Measurements from ENCODE around the gene RRAGD. TPM values are rescaled to one million over a fixed set of nuclear protein-coding genes. Genes with fewer than 3 reads are reported as not detected.

The RRAGD gene
- total RNA-seq, 1 donor from 2014 or later = 3.8 TPM

DNA sequence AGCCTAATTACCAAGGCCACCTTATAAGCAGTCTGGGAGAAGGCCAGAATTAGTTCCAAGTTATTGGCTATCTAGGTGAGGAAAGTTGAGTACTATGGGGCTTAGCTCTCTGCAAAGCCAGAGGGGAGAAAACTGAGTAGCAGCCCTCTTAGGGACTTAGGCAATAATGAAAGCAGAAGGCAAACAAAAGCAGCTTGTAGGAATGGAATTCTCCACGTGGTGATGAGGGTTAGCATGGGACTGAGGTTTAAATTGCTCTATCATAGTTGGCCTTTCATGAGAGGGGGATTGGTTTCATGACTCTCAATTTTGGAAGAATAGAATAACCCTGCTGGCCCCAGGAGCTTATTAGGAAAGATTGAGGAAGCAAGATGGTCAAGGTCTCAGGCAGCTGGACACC is 52.5 kb downstream of the RRAGD start:
- H3K4me2 ChIP-seq (ENCODE audit: low read length) = no peak overlapping the region
- H3K4me1 Mint-ChIP-seq (ENCODE audit: low read depth, unreplicated experiment) = peaks cover 11% of the 10 kb centered on the region
- no peaks in the 10 kb centered on the region for H3K79me2 ChIP-seq (ENCODE audit: insufficient read depth, low read length)
- H3K27me3 ChIP-seq (ENCODE audit: insufficient read depth, low read length) = peaks cover 3% of the 10 kb centered on the region
- H3K4me3 ChIP-seq (ENCODE audit: insufficient read depth, low read depth, low read length) = no peak overlapping the region
- no peaks in the 10 kb centered on the region for H4K20me1 ChIP-seq (ENCODE audit: insufficient read depth, low read length)
- H3K4me3 Mint-ChIP-seq (ENCODE audit: unreplicated experiment) = no peak overlapping the region
- H3K9ac ChIP-seq (ENCODE audit: low read length) = no peak overlapping the region
- H2AFZ ChIP-seq (ENCODE audit: low read depth, low read length) = no peak overlapping the region
- TF ChIP-seq EZH2 (IDR thresholded peaks at IDR 0.05; ENCODE audit: insufficient read depth, low read length) = no peak
- TF ChIP-seq, protein P1, sequence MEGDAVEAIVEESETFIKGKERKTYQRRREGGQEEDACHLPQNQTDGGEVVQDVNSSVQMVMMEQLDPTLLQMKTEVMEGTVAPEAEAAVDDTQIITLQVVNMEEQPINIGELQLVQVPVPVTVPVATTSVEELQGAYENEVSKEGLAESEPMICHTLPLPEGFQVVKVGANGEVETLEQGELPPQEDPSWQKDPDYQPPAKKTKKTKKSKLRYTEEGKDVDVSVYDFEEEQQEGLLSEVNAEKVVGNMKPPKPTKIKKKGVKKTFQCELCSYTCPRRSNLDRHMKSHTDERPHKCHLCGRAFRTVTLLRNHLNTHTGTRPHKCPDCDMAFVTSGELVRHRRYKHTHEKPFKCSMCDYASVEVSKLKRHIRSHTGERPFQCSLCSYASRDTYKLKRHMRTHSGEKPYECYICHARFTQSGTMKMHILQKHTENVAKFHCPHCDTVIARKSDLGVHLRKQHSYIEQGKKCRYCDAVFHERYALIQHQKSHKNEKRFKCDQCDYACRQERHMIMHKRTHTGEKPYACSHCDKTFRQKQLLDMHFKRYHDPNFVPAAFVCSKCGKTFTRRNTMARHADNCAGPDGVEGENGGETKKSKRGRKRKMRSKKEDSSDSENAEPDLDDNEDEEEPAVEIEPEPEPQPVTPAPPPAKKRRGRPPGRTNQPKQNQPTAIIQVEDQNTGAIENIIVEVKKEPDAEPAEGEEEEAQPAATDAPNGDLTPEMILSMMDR (IDR thresholded peaks at IDR 0.05; ENCODE audit: insufficient read depth, low read depth, low read length) = no peak
- H3K4me1 ChIP-seq (ENCODE audit: insufficient read depth, low read length) = no peaks in the 10 kb centered on the region
- DNase-seq (ENCODE audit: low read depth) = no peak
- H3K36me3 ChIP-seq (ENCODE audit: insufficient read depth, low read length) = no peaks in the 10 kb centered on the region
- H3K27ac ChIP-seq (ENCODE audit: low read depth, low read length) = no peak overlapping the region
- peak overlapping the region; percentile 45 for H3K27ac Mint-ChIP-seq (ENCODE audit: unreplicated experiment)
- no peak for FAIRE-seq
- H3K36me3 Mint-ChIP-seq (ENCODE audit: low read depth, unreplicated experiment) = no peaks in the 10 kb centered on the region
- H3K27me3 Mint-ChIP-seq (ENCODE audit: low read depth, unreplicated experiment) = no peaks in the 10 kb centered on the region
- peaks cover 4% of the 10 kb centered on the region for H3K9me3 Mint-ChIP-seq (ENCODE audit: unreplicated experiment)
- no peaks in the 10 kb centered on the region for H3K9me3 ChIP-seq (ENCODE audit: insufficient read depth, low read depth, low read length)

DNA sequence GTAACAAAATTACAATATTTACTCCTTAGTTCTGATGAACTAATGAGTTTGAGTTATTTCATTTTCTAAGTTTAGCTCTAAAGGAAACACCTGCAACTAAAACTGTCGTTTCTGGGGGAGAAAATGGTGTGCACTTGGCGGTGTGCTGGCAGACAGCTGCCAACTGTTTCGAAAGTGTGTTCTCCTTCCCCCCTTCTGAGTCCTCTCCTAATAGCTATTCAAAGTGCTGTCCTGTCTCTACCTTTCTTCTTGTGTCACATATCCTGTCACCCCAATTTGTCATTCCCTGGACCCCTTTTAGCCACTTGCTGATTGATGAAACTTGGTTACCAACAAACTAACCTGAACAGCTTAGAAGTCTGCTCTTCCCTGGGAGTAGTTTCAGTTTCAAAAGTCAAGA is 54.7 kb downstream of the RRAGD start:
- Mint-ChIP-seq H3K27me3 (ENCODE audit: low read depth, unreplicated experiment) (no peaks in the 10 kb centered on the region), H3K4me3 (ENCODE audit: unreplicated experiment) (no peak overlapping the region), H3K4me1 (ENCODE audit: low read depth, unreplicated experiment) (peaks cover 14% of the 10 kb centered on the region), H3K36me3 (ENCODE audit: low read depth, unreplicated experiment) (no peaks in the 10 kb centered on the region), H3K9me3 (ENCODE audit: unreplicated experiment) (peaks cover 1% of the 10 kb centered on the region), H3K27ac (ENCODE audit: unreplicated experiment) (no peak overlapping the region)
- TF ChIP-seq, protein P1 (IDR thresholded peaks at IDR 0.05; ENCODE audit: insufficient read depth, low read depth, low read length) = no peak
- no peak for TF ChIP-seq EZH2 (IDR thresholded peaks at IDR 0.05; ENCODE audit: insufficient read depth, low read length)
- Histone ChIP-seq H3K4me1 (ENCODE audit: insufficient read depth, low read length) (no peaks in the 10 kb centered on the region), H3K27me3 (ENCODE audit: insufficient read depth, low read length) (no peaks in the 10 kb centered on the region), H3K4me3 (ENCODE audit: insufficient read depth, low read depth, low read length) (no peak overlapping the region), H3K79me2 (ENCODE audit: insufficient read depth, low read length) (peaks cover 10% of the 10 kb centered on the region), H4K20me1 (ENCODE audit: insufficient read depth, low read length) (no peaks in the 10 kb centered on the region), H3K9ac (ENCODE audit: low read length) (no peak overlapping the region), H3K4me2 (ENCODE audit: low read length) (no peak overlapping the region), H3K9me3 (ENCODE audit: insufficient read depth, low read depth, low read length) (no peaks in the 10 kb centered on the region), H3K27ac (ENCODE audit: low read depth, low read length) (no peak overlapping the region), H3K36me3 (ENCODE audit: insufficient read depth, low read length) (no peaks in the 10 kb centered on the region), H2AFZ (ENCODE audit: low read depth, low read length) (no peak overlapping the region)
- FAIRE-seq = no peak
- no peak for DNase-seq (ENCODE audit: low read depth)

DNA sequence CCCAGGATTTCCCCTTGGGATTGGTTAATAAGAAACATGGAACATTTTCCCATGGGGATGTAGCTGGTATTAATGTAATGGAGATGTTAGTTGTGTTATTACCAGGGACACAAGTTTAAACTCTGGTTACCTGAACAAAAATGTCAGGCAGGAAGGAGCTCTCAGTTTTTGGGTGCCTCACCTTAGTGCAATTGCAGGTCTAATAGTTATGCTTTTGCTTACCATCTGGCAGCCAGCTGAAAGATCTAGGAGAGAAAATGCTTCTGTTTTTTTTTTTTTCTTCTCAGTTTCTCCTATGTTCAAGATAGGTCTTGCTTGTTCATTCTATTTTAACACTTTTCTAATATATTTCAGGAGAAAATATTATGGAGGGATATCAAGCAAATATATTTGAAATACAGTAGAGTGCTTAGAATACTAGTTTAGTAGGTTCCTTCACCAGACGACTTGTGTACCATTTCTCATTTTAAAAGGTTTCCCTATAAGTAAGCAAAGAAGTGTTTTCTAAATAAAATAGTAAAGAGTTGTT is 55.4 kb downstream of the RRAGD start:
- no peaks in the 10 kb centered on the region for H3K36me3 Mint-ChIP-seq (ENCODE audit: low read depth, unreplicated experiment)
- H3K4me3 Mint-ChIP-seq (ENCODE audit: unreplicated experiment) = no peak overlapping the region

More for the DNA sequence above, 55.4 kb downstream of the RRAGD start:
- no peak for FAIRE-seq
- H3K79me2 ChIP-seq (ENCODE audit: insufficient read depth, low read length) = peaks cover 16% of the 10 kb centered on the region
- no peaks in the 10 kb centered on the region for H3K4me1 ChIP-seq (ENCODE audit: insufficient read depth, low read length)
- Mint-ChIP-seq H3K27me3 (ENCODE audit: low read depth, unreplicated experiment) (no peaks in the 10 kb centered on the region), H3K4me1 (ENCODE audit: low read depth, unreplicated experiment) (peaks cover 14% of the 10 kb centered on the region), H3K27ac (ENCODE audit: unreplicated experiment) (no peak overlapping the region), H3K9me3 (ENCODE audit: unreplicated experiment) (no peaks in the 10 kb centered on the region)
- no peaks in the 10 kb centered on the region for H3K36me3 ChIP-seq (ENCODE audit: insufficient read depth, low read length)
- no peaks in the 10 kb centered on the region for H3K9me3 ChIP-seq (ENCODE audit: insufficient read depth, low read depth, low read length)
- H4K20me1 ChIP-seq (ENCODE audit: insufficient read depth, low read length) = peaks cover 4% of the 10 kb centered on the region
- H3K27me3 ChIP-seq (ENCODE audit: insufficient read depth, low read length) = no peaks in the 10 kb centered on the region
- no peak overlapping the region for H3K27ac ChIP-seq (ENCODE audit: low read depth, low read length)
- H3K4me3 ChIP-seq (ENCODE audit: insufficient read depth, low read depth, low read length) = no peak overlapping the region
- TF ChIP-seq, protein P1 (IDR thresholded peaks at IDR 0.05; ENCODE audit: insufficient read depth, low read depth, low read length) = no peak
- TF ChIP-seq EZH2 (IDR thresholded peaks at IDR 0.05; ENCODE audit: insufficient read depth, low read length) = no peak
- no peak overlapping the region for H2AFZ ChIP-seq (ENCODE audit: low read depth, low read length)
- no peak overlapping the region for H3K4me2 ChIP-seq (ENCODE audit: low read length)
- no peak for DNase-seq (ENCODE audit: low read depth)
- H3K9ac ChIP-seq (ENCODE audit: low read length) = no peak overlapping the region

Measured in astrocyte (in vitro differentiated cells and primary cell).